Hepatocyte (in vitro differentiated cells): ENCODE results near the gene FBXL5. TPM values are rescaled to one million over a fixed set of nuclear protein-coding genes. Genes with fewer than 3 reads are reported as not detected.

Source experiments
- DNase-seq: peaks from one replicate; pipeline ENCODE4 v3.0.0-alpha.2; 2016; ENCODE audit warnings: low spot score
- H2AFZ ChIP-seq: fragments of 200-600 bp; sonication (generic); 2 replicates; pipeline ENCODE4 v1.6.0; 2016; ENCODE audit warnings: antibody characterized with exemption, mild to moderate bottlenecking
- H3K27ac ChIP-seq: fragments of 200-600 bp; sonication (generic); 2 replicates; pipeline ENCODE4 v1.5.1; 2016; ENCODE audit warnings: mild to moderate bottlenecking
- H3K27me3 ChIP-seq: fragments of 200-600 bp; sonication (generic); 2 replicates; pipeline ENCODE4 v1.6.1; 2016
- H3K36me3 ChIP-seq: fragments of 200-600 bp; sonication (generic); replicated peaks from 2 replicates; pipeline ENCODE4 v1.5.1; 2016; ENCODE audit warnings: low read depth; ENCODE audit not compliant: insufficient read depth
- H3K4me1 ChIP-seq: fragments of 200-600 bp; sonication (generic); 2 replicates; pipeline ENCODE4 v1.5.1; 2016; ENCODE audit warnings: mild to moderate bottlenecking, moderate library complexity; ENCODE audit not compliant: insufficient read depth
- H3K4me2 ChIP-seq: fragments of 200-600 bp; sonication (generic); 2 replicates; pipeline ENCODE4 v1.6.0; 2016
- H3K4me3 ChIP-seq: fragments of 200-600 bp; sonication (generic); 2 replicates; pipeline ENCODE4 v1.5.1; 2016; ENCODE audit warnings: mild to moderate bottlenecking
- H3K79me2 ChIP-seq: fragments of 200-600 bp; sonication (generic); 2 replicates; pipeline ENCODE4 v1.6.0; 2017; ENCODE audit warnings: mild to moderate bottlenecking
- H3K9me2 ChIP-seq: fragments of 200-600 bp; sonication (generic); replicated peaks from 2 replicates; pipeline ENCODE4 v1.6.0; 2017; ENCODE audit warnings: mild to moderate bottlenecking; ENCODE audit not compliant: insufficient read depth
- H3K9me3 ChIP-seq: fragments of 200-600 bp; sonication (generic); 2 replicates; pipeline ENCODE4 v1.5.1; 2016; ENCODE audit warnings: low read depth, mild to moderate bottlenecking
- H4K20me1 ChIP-seq: fragments of 200-600 bp; sonication (generic); 2 replicates; pipeline ENCODE4 v1.6.0; 2016; ENCODE audit warnings: mild to moderate bottlenecking; ENCODE audit not compliant: insufficient read depth, poor library complexity, severe bottlenecking
- EZH2 ChIP-seq: fragments of 200-600 bp; sonication (generic); IDR thresholded peaks from 2 replicates; pipeline ENCODE4 v1.6.1; 2016; ENCODE audit warnings: antibody characterized with exemption, mild to moderate bottlenecking, borderline replicate concordance
- EZH2phosphoT487 ChIP-seq: fragments of 200-600 bp; sonication (generic); IDR thresholded peaks from one replicate; pipeline ENCODE4 v1.6.1; 2018; ENCODE audit warnings: antibody characterized with exemption, mild to moderate bottlenecking, low read depth, moderate library complexity; ENCODE audit not compliant: unreplicated experiment, severe bottlenecking
- WGBS: methylation state at CpG from one replicate; pipeline ENCODE4 v1.1.6; 2016; ENCODE audit warnings: low lambda C conversion rate; ENCODE audit errors: missing lambda C conversion rate; 5-methylcytosine and 5-hydroxymethylcytosine counted together
- polyA plus RNA-seq: library from polyadenylated mRNA; unstranded; fragments of >200 nt; fragmentation: Nextera tagmentation; extraction: Ambion mirVana; gene quantifications from 2 replicates; pipeline ENCODE4 v1.2.1, GENCODE V29; 2016
- total RNA-seq: library from RNA; depleted of rRNA; stranded (reverse); fragments of >200 nt; gene quantifications from 2 replicates; pipeline ENCODE4 v1.2.3, GENCODE V29; 2014
- TF ChIP-seq, protein P1 (sequence below): fragments of 200-600 bp; sonication (generic); IDR thresholded peaks from 2 replicates; pipeline ENCODE4 v1.5.1; 2016; ENCODE audit warnings: antibody characterized with exemption, mild to moderate bottlenecking; ENCODE audit not compliant: poor library complexity

FBXL5 gene
- total and polyA plus RNA-seq, 2 experiments from 2014 or later, result 41.2 to 90.2 TPM

GRCh38 chr4:15610855-15611254, 44.3 kb downstream of the FBXL5 start:
- H3K27me3 ChIP-seq, result no peaks in the 10 kb centered on the region
- H3K36me3 ChIP-seq, result no peaks in the 10 kb centered on the region
- no peaks in the 10 kb centered on the region for H3K9me2 ChIP-seq
- peaks cover 18% of the 10 kb centered on the region for H3K79me2 ChIP-seq
- no peak for DNase-seq
- no peak overlapping the region for H3K4me2 ChIP-seq
- H4K20me1 ChIP-seq, result peaks cover 6% of the 10 kb centered on the region
- no peaks in the 10 kb centered on the region for H3K4me1 ChIP-seq
- no peak overlapping the region for H3K4me3 ChIP-seq
- H3K27ac ChIP-seq, result no peak overlapping the region
- H2AFZ ChIP-seq, result no peak overlapping the region
- H3K9me3 ChIP-seq, result no peaks in the 10 kb centered on the region
- TF ChIP-seq, protein P1, sequence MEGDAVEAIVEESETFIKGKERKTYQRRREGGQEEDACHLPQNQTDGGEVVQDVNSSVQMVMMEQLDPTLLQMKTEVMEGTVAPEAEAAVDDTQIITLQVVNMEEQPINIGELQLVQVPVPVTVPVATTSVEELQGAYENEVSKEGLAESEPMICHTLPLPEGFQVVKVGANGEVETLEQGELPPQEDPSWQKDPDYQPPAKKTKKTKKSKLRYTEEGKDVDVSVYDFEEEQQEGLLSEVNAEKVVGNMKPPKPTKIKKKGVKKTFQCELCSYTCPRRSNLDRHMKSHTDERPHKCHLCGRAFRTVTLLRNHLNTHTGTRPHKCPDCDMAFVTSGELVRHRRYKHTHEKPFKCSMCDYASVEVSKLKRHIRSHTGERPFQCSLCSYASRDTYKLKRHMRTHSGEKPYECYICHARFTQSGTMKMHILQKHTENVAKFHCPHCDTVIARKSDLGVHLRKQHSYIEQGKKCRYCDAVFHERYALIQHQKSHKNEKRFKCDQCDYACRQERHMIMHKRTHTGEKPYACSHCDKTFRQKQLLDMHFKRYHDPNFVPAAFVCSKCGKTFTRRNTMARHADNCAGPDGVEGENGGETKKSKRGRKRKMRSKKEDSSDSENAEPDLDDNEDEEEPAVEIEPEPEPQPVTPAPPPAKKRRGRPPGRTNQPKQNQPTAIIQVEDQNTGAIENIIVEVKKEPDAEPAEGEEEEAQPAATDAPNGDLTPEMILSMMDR, result no peak
- TF ChIP-seq EZH2phosphoT487, result no peak
- no peak for TF ChIP-seq EZH2
- 86% methylated on average over 2 of the region's 2 CpGs for WGBS

GRCh38 chr4:15605537-15605936, 49.6 kb downstream of the FBXL5 start:
- Histone ChIP-seq H3K4me3 (no peak overlapping the region), H3K79me2 (no peaks in the 10 kb centered on the region), H3K27me3 (no peaks in the 10 kb centered on the region), H3K4me2 (no peak overlapping the region), H3K36me3 (no peaks in the 10 kb centered on the region), H2AFZ (no peak overlapping the region), H3K9me3 (no peaks in the 10 kb centered on the region), H3K9me2 (no peaks in the 10 kb centered on the region), H3K27ac (no peak overlapping the region), H3K4me1 (no peaks in the 10 kb centered on the region), H4K20me1 (peaks cover 3% of the 10 kb centered on the region)
- TF ChIP-seq EZH2phosphoT487, result no peak
- no peak for TF ChIP-seq EZH2
- TF ChIP-seq, protein P1, result no peak
- DNase-seq, result no peak
- WGBS, result 94% methylated on average over 5 of the region's 5 CpGs

DNA sequence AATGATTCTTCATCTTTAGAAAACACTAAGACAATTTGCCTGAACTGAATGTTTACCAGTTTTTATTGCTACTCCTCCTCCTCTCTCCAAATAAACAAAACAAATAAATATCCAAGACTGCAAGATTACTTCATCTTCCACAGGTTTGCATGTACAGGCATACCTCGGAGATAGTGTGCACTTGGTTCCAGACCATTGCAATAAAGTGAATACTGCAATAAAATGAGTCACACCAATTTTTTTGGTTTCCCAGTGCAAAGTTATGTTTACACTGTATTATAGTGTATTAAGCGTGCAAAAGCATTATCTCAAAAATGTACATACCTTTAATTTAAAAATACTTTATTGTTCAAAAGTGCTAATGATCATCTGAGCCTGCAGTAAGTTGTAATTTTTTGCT, 53.3 kb downstream of the FBXL5 start:
- H3K79me2 ChIP-seq, result no peaks in the 10 kb centered on the region
- TF ChIP-seq, protein P1, result no peak
- TF ChIP-seq EZH2 (no peak), EZH2phosphoT487 (no peak)
- no peaks in the 10 kb centered on the region for H3K9me2 ChIP-seq
- no peak overlapping the region for H3K4me2 ChIP-seq
- no peaks in the 10 kb centered on the region for H3K9me3 ChIP-seq
- no peaks in the 10 kb centered on the region for H3K27me3 ChIP-seq
- no peaks in the 10 kb centered on the region for H3K4me1 ChIP-seq
- H3K27ac ChIP-seq, result peak overlapping the region; percentile 16
- H2AFZ ChIP-seq, result no peak overlapping the region
- DNase-seq, result no peak
- H3K4me3 ChIP-seq, result no peak overlapping the region
- H3K36me3 ChIP-seq, result no peaks in the 10 kb centered on the region
- no peaks in the 10 kb centered on the region for H4K20me1 ChIP-seq
- WGBS, result 70% methylated on average over 2 of the region's 2 CpGs

- no peaks in the 10 kb centered on the region for H3K36me3 ChIP-seq
- H3K9me3 ChIP-seq, result no peaks in the 10 kb centered on the region
- H2AFZ ChIP-seq, result no peak overlapping the region
- 93% methylated on average over 3 of the region's 3 CpGs for WGBS
- H3K4me3 ChIP-seq, result no peak overlapping the region
- DNase-seq, result peak; percentile 5
- no peak overlapping the region for H3K4me2 ChIP-seq
- no peaks in the 10 kb centered on the region for H3K9me2 ChIP-seq
- H3K4me1 ChIP-seq, result no peaks in the 10 kb centered on the region
- no peak overlapping the region for H3K27ac ChIP-seq
- no peaks in the 10 kb centered on the region for H4K20me1 ChIP-seq
- TF ChIP-seq EZH2phosphoT487 (no peak), EZH2 (no peak)
- TF ChIP-seq, protein P1, result no peak
- H3K79me2 ChIP-seq, result no peaks in the 10 kb centered on the region
- no peaks in the 10 kb centered on the region for H3K27me3 ChIP-seq
These were observed 55.0 kb downstream of the FBXL5 start for GRCh38 chr4:15600176-15600575.
